HFFc6 (cell line): ENCODE data around the gene CDH5. TPM values are rescaled to one million over a fixed set of nuclear protein-coding genes. Genes with fewer than 3 reads are reported as not detected.

Experiments used
- DNase-seq: peaks from one replicate; pipeline ENCODE4 v3.0.0-alpha.2; 2018
- H3K27ac Mint-ChIP-seq: 2 replicates; pipeline ENCODE4 v1.8.0; 2020; ENCODE audit warnings: mild to moderate bottlenecking, mixed read lengths
- H3K27me3 Mint-ChIP-seq: 2 replicates; pipeline ENCODE4 v1.8.0; 2021; ENCODE audit warnings: mild to moderate bottlenecking, moderate library complexity, mixed read lengths; ENCODE audit not compliant: insufficient read depth
- H3K36me3 Mint-ChIP-seq: 2 replicates; pipeline ENCODE4 v1.8.0; 2021; ENCODE audit warnings: low read depth, mixed read lengths
- H3K4me1 Mint-ChIP-seq: 2 replicates; pipeline ENCODE4 v1.8.0; 2020; ENCODE audit warnings: low read depth, mixed read lengths
- H3K4me3 Mint-ChIP-seq: 2 replicates; pipeline ENCODE4 v1.8.0; 2020; ENCODE audit warnings: mild to moderate bottlenecking, moderate library complexity, mixed read lengths
- H3K9me3 Mint-ChIP-seq: 2 replicates; pipeline ENCODE4 v1.8.0; 2020; ENCODE audit warnings: mild to moderate bottlenecking, mixed read lengths
- CTCF ChIP-seq: fragments of 200-600 bp; sonication (generic); IDR thresholded peaks from 2 replicates; pipeline ENCODE4 v1.5.0; 2021; ENCODE audit warnings: antibody characterized with exemption, mild to moderate bottlenecking
- total RNA-seq, 6 experiments: library from RNA; stranded (reverse); fragmentation: NEBNext Ultra II Directional; extraction: Animal tissue kit (Norgen Biotek cat#: 25700); gene quantifications; 2 replicates in 1 of 6; 3 replicates in 5 of 6; pipeline ENCODE4 v1.2.3, GENCODE V29; 2021

Gene CDH5
- total RNA-seq, 6 experiments from 2014 or later: not detected

DNA sequence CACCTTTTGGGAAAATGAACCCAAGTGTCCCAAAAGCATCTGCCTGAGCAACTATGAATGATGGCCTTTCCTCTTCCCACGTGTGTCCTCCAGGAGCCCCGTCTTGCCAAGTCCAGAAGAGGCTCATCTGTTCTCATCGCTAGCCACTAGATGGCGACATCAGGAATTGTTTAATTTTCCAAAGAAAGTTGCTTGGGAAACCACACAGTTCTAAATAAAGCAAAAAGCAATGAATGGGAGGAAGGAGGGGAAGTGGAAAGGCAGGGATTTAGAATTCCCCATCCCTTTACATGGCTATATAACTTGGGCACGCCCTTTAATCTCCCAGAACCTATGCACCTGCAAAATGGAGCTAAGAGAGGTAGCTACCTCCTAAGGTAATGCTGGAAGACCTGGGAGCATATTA, 9.0 kb upstream of the CDH5 start:
- Mint-ChIP-seq H3K27ac (peak overlapping the region; percentile 60), H3K36me3 (no peaks in the 10 kb centered on the region), H3K4me3 (no peak overlapping the region), H3K4me1 (peaks cover 28% of the 10 kb centered on the region), H3K9me3 (no peaks in the 10 kb centered on the region), H3K27me3 (peaks cover 46% of the 10 kb centered on the region)
- TF ChIP-seq CTCF: peak; percentile 91
- peak; percentile 85 for DNase-seq

- TF ChIP-seq CTCF: no peak
- no peaks in the 10 kb centered on the region for H3K36me3 Mint-ChIP-seq
- H3K9me3 Mint-ChIP-seq: no peaks in the 10 kb centered on the region
- H3K27me3 Mint-ChIP-seq: peaks cover 46% of the 10 kb centered on the region
- no peak for DNase-seq
- peaks cover 28% of the 10 kb centered on the region for H3K4me1 Mint-ChIP-seq
- no peak overlapping the region for H3K4me3 Mint-ChIP-seq
- no peak overlapping the region for H3K27ac Mint-ChIP-seq
Observed at GRCh38 chr16:66358231-66358630, 8.3 kb upstream of the CDH5 start.

DNA sequence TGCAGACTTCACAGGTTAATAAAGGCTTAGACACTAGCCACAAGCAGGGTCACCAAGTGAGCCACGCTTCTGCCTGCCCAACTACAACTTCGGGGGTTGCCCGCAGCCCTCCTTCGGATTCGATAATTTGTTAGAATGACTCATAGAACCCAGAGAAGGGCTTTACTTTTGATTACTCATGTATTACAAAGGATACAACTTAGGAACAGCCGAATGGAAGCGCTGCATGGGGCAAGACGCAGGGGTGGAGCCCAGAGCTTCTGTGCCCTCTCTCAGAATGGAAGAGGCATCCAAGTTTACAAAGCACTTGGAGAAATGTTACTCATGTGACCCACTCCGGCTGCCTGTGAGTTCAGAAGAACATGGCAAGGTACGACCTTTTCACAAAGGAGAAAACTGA, 7.5 kb upstream of the CDH5 start:
- Mint-ChIP-seq H3K4me1 (peaks cover 28% of the 10 kb centered on the region), H3K27me3 (peaks cover 45% of the 10 kb centered on the region), H3K27ac (no peak overlapping the region), H3K4me3 (no peak overlapping the region), H3K36me3 (no peaks in the 10 kb centered on the region), H3K9me3 (no peaks in the 10 kb centered on the region)
- no peak for TF ChIP-seq CTCF
- DNase-seq: no peak

DNA sequence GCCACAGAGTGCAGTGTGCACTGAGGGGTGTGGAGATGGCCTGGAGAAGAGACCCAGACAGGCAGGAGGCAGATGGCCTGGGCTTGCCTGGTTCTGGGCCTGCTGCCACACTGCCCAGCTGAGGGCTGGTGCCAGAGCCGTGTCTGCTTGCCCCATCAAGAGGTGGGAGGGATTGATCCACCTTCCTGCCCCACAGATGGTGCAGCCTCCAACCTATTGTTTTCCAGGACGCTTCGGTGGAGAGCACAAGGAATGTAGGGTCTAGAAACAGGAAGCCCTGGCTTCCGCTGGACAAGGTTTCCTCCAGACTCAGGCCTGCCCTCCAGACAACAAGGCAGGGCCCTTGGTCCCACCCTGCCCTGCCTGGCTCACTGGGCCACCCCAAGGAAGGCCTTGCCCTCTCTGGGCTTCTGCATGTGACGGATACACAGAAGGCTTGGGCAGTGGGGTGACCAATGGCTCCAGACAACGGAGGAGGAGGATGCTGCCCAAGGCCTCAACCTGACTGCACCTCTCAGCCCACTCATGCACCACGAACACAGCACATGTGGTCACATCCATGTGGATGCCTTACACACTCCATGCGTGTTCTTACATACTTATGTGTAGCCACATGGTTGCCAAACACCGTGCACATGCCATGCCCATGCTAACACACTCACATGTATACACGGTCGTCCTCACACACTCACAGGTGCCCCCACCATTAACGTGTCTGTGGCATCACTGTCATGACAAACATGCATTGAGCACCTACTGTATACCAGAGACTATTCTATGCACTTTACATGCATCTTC, 6.5 kb upstream of the CDH5 start:
- H3K4me1 Mint-ChIP-seq: peaks cover 22% of the 10 kb centered on the region
- H3K36me3 Mint-ChIP-seq: no peaks in the 10 kb centered on the region
- H3K9me3 Mint-ChIP-seq: no peaks in the 10 kb centered on the region
- peaks cover 40% of the 10 kb centered on the region for H3K27me3 Mint-ChIP-seq
- no peak overlapping the region for H3K4me3 Mint-ChIP-seq
- DNase-seq: no peak
- TF ChIP-seq CTCF: no peak
- no peak overlapping the region for H3K27ac Mint-ChIP-seq

DNA sequence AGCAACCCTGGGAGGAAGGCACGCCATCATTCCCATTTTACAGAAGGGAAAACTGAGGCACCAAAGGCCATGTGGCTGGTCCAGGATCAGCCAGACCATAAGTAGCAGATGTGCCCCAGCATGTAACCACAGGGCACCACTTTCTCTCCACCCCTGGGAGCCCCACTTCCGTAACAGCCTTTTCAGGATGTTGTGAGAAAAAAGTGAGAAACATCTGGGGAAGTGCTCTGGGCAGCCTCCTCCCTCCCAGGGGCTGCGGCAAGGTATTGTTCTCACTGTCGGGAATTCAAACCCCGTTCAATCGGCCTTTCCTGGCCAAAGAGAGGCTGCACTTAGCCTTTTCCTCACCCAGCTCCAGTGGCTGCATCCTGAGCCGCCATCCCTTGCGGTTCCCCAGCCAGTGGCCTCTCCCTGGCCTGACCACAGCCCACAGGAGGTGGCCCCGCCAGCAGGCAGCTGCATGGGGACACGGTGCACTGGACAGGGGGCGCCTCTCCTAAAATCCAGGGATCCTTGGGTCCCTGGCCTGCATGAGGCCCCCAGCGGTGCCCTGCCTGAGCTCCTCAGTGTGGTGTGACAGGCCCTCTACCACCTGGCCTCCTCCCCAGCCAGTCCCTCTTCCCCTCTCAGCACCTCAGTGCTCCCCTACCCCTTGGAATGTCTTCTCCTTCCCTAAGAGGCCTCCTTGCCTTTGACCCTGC, 5.7 kb upstream of the CDH5 start:
- no peaks in the 10 kb centered on the region for H3K36me3 Mint-ChIP-seq
- H3K27ac Mint-ChIP-seq: no peak overlapping the region
- no peak overlapping the region for H3K4me3 Mint-ChIP-seq
- peaks cover 42% of the 10 kb centered on the region for H3K27me3 Mint-ChIP-seq
- DNase-seq: no peak
- H3K9me3 Mint-ChIP-seq: no peaks in the 10 kb centered on the region
- peaks cover 29% of the 10 kb centered on the region for H3K4me1 Mint-ChIP-seq
- no peak for TF ChIP-seq CTCF
